Tibial nerve (tissue), 4 donors: ENCODE measurements around the gene ECE1. TPM values are rescaled to one million over a fixed set of nuclear protein-coding genes. Genes with fewer than 3 reads are reported as not detected.

Experiments
- DNase-seq, 2 donors: peaks; one replicate each; pipeline ENCODE4 v3.0.0-alpha.2; 2019; ENCODE audit warnings: low spot score in 2 of 2
- H3K27ac ChIP-seq, 4 donors: fragments of 200-600 bp; sonication (generic) in 3 of 4; one replicate each; pipeline ENCODE4 v1.5.1; 2017 to 2019; ENCODE audit warnings: mild to moderate bottlenecking in 1 of 4
- H3K27me3 ChIP-seq, 2 donors: fragments of 200-600 bp; sonication (generic) in 1 of 2; one replicate each; pipeline versions ENCODE4 v1.5.1 to v1.6.0; 2017 to 2019
- H3K36me3 ChIP-seq, 3 donors: fragments of 200-600 bp; sonication (generic); one replicate each; pipeline ENCODE4 v1.5.1; 2018 to 2019
- H3K4me1 ChIP-seq, 4 donors: fragments of 200-600 bp; sonication (generic) in 3 of 4; one replicate each; pipeline ENCODE4 v1.5.1; 2017 to 2019
- H3K4me3 ChIP-seq, 4 donors: fragments of 200-600 bp; sonication (generic) in 3 of 4; one replicate each; pipeline ENCODE4 v1.5.1; 2017 to 2019; ENCODE audit warnings: mild to moderate bottlenecking in 1 of 4, moderate library complexity in 1 of 4
- H3K9me3 ChIP-seq, 4 donors: fragments of 200-600 bp; sonication (generic) in 3 of 4; one replicate each; pipeline ENCODE4 v1.5.1; 2017 to 2019
- EP300 ChIP-seq, 2 donors: sonication (generic); formaldehyde crosslinking; IDR thresholded peaks; one replicate each; pipeline ENCODE4 v1.6.1; 2017; ENCODE audit warnings: antibody characterized with exemption in 2 of 2, mild to moderate bottlenecking in 1 of 2
- POLR2A ChIP-seq, 2 donors: fragments of 450-650 bp; IDR thresholded peaks; one replicate each; pipeline ENCODE4 v1.6.1; 2017; ENCODE audit warnings: antibody characterized with exemption in 2 of 2, mild to moderate bottlenecking in 2 of 2, moderate library complexity in 2 of 2
- WGBS, 2 donors: methylation state at CpG; one replicate each; pipeline ENCODE4 v1.1.5; 2018; 5-methylcytosine and 5-hydroxymethylcytosine counted together
- total RNA-seq, 4 donors: library from RNA; depleted of rRNA; stranded (reverse); fragments of >200 nt; gene quantifications; one replicate each; pipeline ENCODE4 v1.1.0, GENCODE V29; 2016
- TF ChIP-seq, protein P1 (sequence below), 5 experiments: fragments of 200-600 bp in 3 of 5; fragments of 450-650 bp in 2 of 5; sonication (generic) in 3 of 5; IDR thresholded peaks; one replicate each; pipeline ENCODE4 v1.5.1; 2016 to 2019; ENCODE audit warnings: antibody characterized with exemption in 5 of 5, mild to moderate bottlenecking in 3 of 5, moderate library complexity in 2 of 5

ECE1 gene
- total RNA-seq, 4 donors from 2014 or later: 84.1 to 128 (median 110) TPM

DNA sequence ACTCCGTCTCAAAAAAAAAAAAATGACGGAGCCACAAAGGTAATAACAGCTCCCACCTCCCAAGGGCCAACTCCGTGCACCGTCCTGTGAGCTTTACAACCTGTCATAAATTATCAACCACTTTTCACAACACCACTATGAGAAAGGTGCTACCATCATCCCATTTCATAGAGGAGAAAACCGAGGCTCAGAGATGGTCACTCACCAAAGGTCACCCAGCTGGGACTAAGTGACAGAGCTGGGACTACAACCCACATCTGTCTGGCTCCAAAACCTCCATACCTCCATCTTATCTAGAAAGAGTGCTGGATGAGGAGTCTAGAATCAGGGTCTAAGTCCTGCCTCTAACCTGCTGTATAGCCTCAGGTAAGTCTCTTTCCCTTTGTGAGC lies 43.6 kb upstream of the ECE1 start:
- Histone ChIP-seq H3K27ac (peak overlapping the region; percentile 57 to 96 (median 92)), H3K4me1 (peaks cover 0 to 94% (median 77%) of the 10 kb centered on the region in 4 donors), H3K9me3 (no peaks in the 10 kb centered on the region), H3K4me3 (no peak overlapping the region), H3K27me3 (no peaks in the 10 kb centered on the region), H3K36me3 (peaks cover 0 to 7% (median 0%) of the 10 kb centered on the region in 3 donors)
- TF ChIP-seq, protein P1, sequence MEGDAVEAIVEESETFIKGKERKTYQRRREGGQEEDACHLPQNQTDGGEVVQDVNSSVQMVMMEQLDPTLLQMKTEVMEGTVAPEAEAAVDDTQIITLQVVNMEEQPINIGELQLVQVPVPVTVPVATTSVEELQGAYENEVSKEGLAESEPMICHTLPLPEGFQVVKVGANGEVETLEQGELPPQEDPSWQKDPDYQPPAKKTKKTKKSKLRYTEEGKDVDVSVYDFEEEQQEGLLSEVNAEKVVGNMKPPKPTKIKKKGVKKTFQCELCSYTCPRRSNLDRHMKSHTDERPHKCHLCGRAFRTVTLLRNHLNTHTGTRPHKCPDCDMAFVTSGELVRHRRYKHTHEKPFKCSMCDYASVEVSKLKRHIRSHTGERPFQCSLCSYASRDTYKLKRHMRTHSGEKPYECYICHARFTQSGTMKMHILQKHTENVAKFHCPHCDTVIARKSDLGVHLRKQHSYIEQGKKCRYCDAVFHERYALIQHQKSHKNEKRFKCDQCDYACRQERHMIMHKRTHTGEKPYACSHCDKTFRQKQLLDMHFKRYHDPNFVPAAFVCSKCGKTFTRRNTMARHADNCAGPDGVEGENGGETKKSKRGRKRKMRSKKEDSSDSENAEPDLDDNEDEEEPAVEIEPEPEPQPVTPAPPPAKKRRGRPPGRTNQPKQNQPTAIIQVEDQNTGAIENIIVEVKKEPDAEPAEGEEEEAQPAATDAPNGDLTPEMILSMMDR (IDR thresholded peaks at IDR 0.05): no peak
- TF ChIP-seq POLR2A (IDR thresholded peaks at IDR 0.05) (no peak), EP300 (IDR thresholded peaks at IDR 0.05) (no peak)
- 89 to 93% methylated on average over 5 of the region's 5 CpGs for WGBS, 2 donors
- DNase-seq: no peak

- H3K27ac ChIP-seq: peak overlapping the region in 3 of 4 donors; percentile 88 to 96 (median 96)
- no peak for DNase-seq
- no peaks in the 10 kb centered on the region for H3K9me3 ChIP-seq
- no peaks in the 10 kb centered on the region for H3K27me3 ChIP-seq
- H3K36me3 ChIP-seq: peaks cover 0 to 7% (median 0%) of the 10 kb centered on the region in 3 donors
- 62 to 74% methylated on average over 6 to 8 of the region's 8 CpGs for WGBS, 2 donors
- no peak overlapping the region for H3K4me3 ChIP-seq
- TF ChIP-seq EP300 (IDR thresholded peaks at IDR 0.05) (no peak), POLR2A (IDR thresholded peaks at IDR 0.05) (no peak)
- TF ChIP-seq, protein P1 (IDR thresholded peaks at IDR 0.05): no peak
- H3K4me1 ChIP-seq: peaks cover 0 to 93% (median 69%) of the 10 kb centered on the region in 4 donors
Measured at GRCh38 chr1:21332554-21333311, 42.5 kb upstream of the ECE1 start.

- Histone ChIP-seq H3K4me1 (peaks cover 0 to 93% (median 69%) of the 10 kb centered on the region in 4 donors), H3K4me3 (no peak overlapping the region), H3K27ac (peak overlapping the region in 3 of 4 donors; percentile 31 to 81 (median 61)), H3K36me3 (peaks cover 0 to 7% (median 0%) of the 10 kb centered on the region in 3 donors), H3K9me3 (no peaks in the 10 kb centered on the region), H3K27me3 (no peaks in the 10 kb centered on the region)
- no peak for TF ChIP-seq POLR2A (IDR thresholded peaks at IDR 0.05)
- no peak for TF ChIP-seq EP300 (IDR thresholded peaks at IDR 0.05)
- TF ChIP-seq, protein P1 (IDR thresholded peaks at IDR 0.05): no peak
- WGBS, 2 donors: 53 to 54% methylated on average over 9 of the region's 9 CpGs
- no peak for DNase-seq
Measured at GRCh38 chr1:21331752-21332478, 41.7 kb upstream of the ECE1 start.

- 84 to 86% methylated on average over 2 of the region's 2 CpGs for whole genome bisulfite sequencing, 2 donors
- Histone ChIP-seq H3K4me1 (peaks cover 0 to 93% (median 69%) of the 10 kb centered on the region in 4 donors), H3K36me3 (peaks cover 0 to 7% (median 0%) of the 10 kb centered on the region in 3 donors), H3K9me3 (no peaks in the 10 kb centered on the region), H3K4me3 (no peak overlapping the region), H3K27me3 (no peaks in the 10 kb centered on the region), H3K27ac (peak overlapping the region in 3 of 4 donors; percentile 4 to 47 (median 34))
- TF ChIP-seq, protein P1 (IDR thresholded peaks at IDR 0.05): no peak
- no peak for TF ChIP-seq EP300 (IDR thresholded peaks at IDR 0.05)
- no peak for DNase-seq
Measured at GRCh38 chr1:21330544-21330943, 40.3 kb upstream of the ECE1 start.
